ENCODE data around the gene SDK1. TPM values are rescaled to one million over a fixed set of nuclear protein-coding genes. Genes with fewer than 3 reads are reported as not detected.

SDK1 gene
- total and polyA plus RNA-seq, 2 donors (not counting 3 experiments of a cell fraction or from before 2014, with no cell fraction given) = 1.6 to 3.9 TPM

GRCh38 chr7:4045975-4046374 is 744.9 kb downstream of the SDK1 start:
- dilution Hi-C loops (cut with MboI; ENCODE audit: extremely low pct_ligation_motif_present, low sequenced_read_pairs) (no loop called here), intact Hi-C loops (cut with micrococcal nuclease) (no loop called here)
- H3K9ac ChIP-seq (replicated peaks; ENCODE audit: extremely low read depth, insufficient read depth, low read length) = no peak overlapping the region
- TF ChIP-seq POLR2A (IDR thresholded peaks at IDR 0.05; ENCODE audit: low read depth, low read length) (no peak), POLR2AphosphoS5 (IDR thresholded peaks at IDR 0.05; ENCODE audit: insufficient read depth, low read depth, low read length) (no peak), FOS (IDR thresholded peaks at IDR 0.05; ENCODE audit: borderline replicate concordance, insufficient read depth, low read length) (no peak), MYC (IDR thresholded peaks at IDR 0.05; ENCODE audit: low read depth, low read length) (no peak), EZH2 (IDR thresholded peaks at IDR 0.05; ENCODE audit: borderline replicate concordance, low read depth, low read length, severe bottlenecking) (no peak), GATA2 (IDR thresholded peaks at IDR 0.05; ENCODE audit: insufficient read depth, insufficient read length, low read depth, low read length) (no peak), CTCF (IDR thresholded peaks at IDR 0.05; ENCODE audit: extremely low read depth in 1 of 2, insufficient read depth in 1 of 2, low read depth in 1 of 2, low read length in 2 of 2) (no peak), JUN (IDR thresholded peaks at IDR 0.05; ENCODE audit: borderline replicate concordance, insufficient read depth, insufficient read length, low read depth) (no peak), MAX (IDR thresholded peaks at IDR 0.05; ENCODE audit: insufficient read depth, insufficient read length) (no peak)
- ChIA-PET CTCF (interaction anchor here (0.5 kb wide), 1 partner anchor 57 kb away, joined by 4 read pairs; no protein-coding TSS in a partner anchor), POLR2A (no interaction called here)
- no peaks in the 10 kb centered on the region for H3K79me2 ChIP-seq (ENCODE audit: control insufficient read depth, insufficient read depth, low read length)
- H3K36me3 ChIP-seq (ENCODE audit: control insufficient read depth in 2 of 2, extremely low read depth in 1 of 2, insufficient read depth in 2 of 2, low read length in 2 of 2) = no peaks in the 10 kb centered on the region
- H4K20me1 ChIP-seq (replicated peaks; ENCODE audit: control insufficient read depth, extremely low read depth, insufficient read depth, low read length) = no peaks in the 10 kb centered on the region
- DNase-seq (ENCODE audit: low read depth, low spot score) (no peak), FAIRE-seq (no peak)
- no peaks in the 10 kb centered on the region for H3K27me3 ChIP-seq (ENCODE audit: control insufficient read depth in 2 of 2, insufficient read depth in 2 of 2, low read length in 2 of 2)
- H3K4me1 ChIP-seq (ENCODE audit: control insufficient read depth, extremely low read depth, insufficient read depth, low read length) = no peaks in the 10 kb centered on the region
- H3K4me3 ChIP-seq (replicated peaks in 1 of 3; ENCODE audit: insufficient read depth in 1 of 3, low read depth in 1 of 3, low read length in 3 of 3) = no peak overlapping the region
- H2AFZ ChIP-seq (ENCODE audit: low read depth, low read length) = no peak overlapping the region
- H3K27ac ChIP-seq (ENCODE audit: insufficient read depth, low read depth, low read length) = no peak overlapping the region
- H3K4me2 ChIP-seq (ENCODE audit: insufficient read depth, low read length) = no peak overlapping the region
- H3K9me1 ChIP-seq (replicated peaks; ENCODE audit: control insufficient read depth, extremely low read depth, insufficient read depth, low read length) = no peaks in the 10 kb centered on the region
- H3K9me3 ChIP-seq (replicated peaks; ENCODE audit: control insufficient read depth, insufficient read depth, low read length) = no peaks in the 10 kb centered on the region
- no TSS peak for BruUV-seq (replicated peaks)

Data from endothelial cell of umbilical vein (primary cell).